Activated CD8-positive, alpha-beta memory T cell treated with anti-CD3 and anti-CD28 coated beads, Interleukin-2, amount 50 U/mL, for 24 hours (primary cell): Measurements from ENCODE around the gene SIM2.

Experiments
- DNase-seq: peaks from one replicate; pipeline ENCODE4 v3.0.0-alpha.2; 2020; ENCODE audit errors: extremely low read depth

Gene SIM2

GRCh38 chr21:36700295-36700970 is 1.5 kb downstream of the SIM2 start:
- DNase-seq, result no peak

DNA sequence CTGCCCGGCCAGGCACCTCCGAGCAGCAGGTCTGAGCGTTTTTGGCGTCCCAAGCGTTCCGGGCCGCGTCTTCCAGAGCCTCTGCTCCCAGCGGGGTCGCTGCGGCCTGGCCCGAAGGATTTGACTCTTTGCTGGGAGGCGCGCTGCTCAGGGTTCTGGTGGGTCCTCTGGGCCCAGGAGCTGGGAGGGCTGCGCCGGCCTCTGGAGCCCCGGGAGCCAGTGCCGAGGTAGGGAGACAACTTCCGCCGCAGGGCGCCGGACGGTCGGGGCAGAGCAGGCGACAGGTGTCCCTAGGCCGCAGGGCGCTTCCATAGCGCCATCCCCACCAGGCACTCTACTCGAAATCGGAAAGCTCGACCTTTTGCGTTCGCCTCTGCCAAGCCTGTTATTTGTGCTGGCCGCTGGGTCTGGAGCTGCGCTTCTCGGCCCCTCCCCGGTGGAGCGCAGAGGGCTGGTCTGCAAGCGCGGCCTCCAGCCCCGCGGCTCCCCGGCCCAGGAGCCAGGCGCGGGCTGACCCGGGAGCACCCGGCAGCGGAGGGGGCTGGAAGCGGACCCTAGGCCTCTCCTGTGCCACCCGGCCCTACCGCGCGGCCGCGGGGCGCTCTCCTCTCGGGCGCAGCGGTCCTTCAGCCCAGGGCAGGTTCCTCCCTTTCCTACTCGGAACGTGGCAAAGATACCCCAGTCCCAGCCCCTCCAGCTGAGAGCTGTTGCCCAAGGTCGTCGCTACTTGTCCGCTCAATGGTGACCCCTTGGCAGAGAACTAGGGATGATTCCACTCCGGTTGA is 2.2 kb downstream of the SIM2 start:
- DNase-seq, result no peak

- DNase-seq, result no peak
Observed at GRCh38 chr21:36701756-36702621, 3.1 kb downstream of the SIM2 start.

- DNase-seq, result no peak
Observed at GRCh38 chr21:36702622-36702968, 3.7 kb downstream of the SIM2 start.

DNA sequence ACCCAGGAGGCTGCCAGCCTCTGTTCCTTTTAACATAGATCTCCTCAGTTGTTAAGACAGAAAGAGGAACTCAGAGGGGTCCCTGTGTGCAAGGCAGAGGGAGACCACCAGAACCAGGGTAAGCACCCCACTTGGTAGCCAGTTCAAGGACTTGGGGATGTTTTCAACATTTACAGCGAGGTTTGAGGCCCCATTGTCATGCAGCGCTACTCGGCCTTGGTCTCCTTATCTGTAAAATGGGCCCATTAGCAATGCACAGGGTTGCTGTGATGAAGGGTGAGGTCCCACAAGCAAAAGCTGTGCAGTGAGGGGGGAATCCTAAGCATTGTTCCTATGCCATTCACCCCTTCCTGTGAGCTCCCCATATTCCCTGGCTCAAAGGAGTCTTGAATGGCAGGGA is 4.2 kb downstream of the SIM2 start:
- DNase-seq, result no peak

DNA sequence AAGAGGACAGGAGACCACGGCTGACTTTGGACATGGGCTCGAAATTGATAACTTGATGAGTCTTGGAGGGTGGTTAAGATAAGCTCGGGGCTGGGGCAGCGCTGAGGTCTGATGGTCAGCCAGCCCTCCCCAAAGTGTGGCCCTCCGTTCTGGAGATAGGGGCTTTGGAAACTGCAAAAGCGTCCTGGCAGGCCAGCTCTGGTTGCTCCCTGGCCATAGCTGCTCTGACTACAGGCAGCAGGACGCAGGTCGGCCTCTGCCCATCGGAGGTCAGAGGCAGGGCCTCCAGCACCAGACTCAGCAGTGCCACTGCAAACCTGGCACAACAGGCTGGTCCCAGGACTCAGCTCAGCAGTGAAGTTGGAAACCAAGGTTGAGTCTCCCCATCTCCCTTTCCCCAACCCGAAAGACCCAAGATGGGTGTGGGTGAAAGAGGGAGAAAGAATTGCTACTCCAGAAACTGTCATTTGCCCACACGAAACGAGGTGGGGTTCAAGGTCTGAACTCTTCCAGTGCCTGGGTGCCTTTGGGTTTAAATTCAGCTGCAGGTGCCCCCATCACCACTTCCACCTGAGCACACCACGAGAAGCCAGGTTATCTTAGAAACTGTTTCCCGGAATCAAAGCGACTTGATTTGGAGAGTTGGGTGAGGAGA is 4.8 kb downstream of the SIM2 start:
- no peak for DNase-seq

DNA sequence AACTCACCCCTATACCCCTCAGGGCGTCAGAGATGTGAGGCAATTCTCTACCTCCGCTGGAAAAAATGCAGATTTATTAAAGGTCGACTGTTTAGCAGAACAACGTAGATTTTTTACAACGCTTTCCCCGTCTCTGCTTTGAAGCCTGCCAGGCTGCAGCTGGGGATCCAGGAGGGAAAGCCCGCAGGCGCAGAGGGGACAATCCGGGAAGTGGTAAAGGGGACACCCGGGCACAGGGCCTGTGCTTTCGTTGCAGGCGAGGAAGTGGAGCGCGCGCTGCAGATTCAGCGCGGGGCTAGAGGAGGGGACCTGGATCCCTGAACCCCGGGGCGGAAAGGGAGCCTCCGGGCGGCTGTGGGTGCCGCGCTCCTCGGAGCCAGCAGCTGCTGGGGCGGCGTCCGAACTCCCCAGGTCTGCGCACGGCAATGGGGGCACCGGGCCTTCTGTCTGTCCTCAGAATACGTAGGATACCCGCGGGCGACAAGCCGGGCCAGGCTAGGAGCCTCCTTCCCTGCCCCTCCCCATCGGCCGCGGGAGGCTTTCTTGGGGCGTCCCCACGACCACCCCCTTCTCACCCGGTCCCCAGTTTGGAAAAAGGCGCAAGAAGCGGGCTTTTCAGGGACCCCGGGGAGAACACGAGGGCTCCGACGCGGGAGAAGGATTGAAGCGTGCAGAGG is 5.5 kb downstream of the SIM2 start:
- DNase-seq, result no peak

- no peak for DNase-seq
Observed at GRCh38 chr21:36704958-36705678, 6.2 kb downstream of the SIM2 start.

- no peak for DNase-seq
Observed at GRCh38 chr21:36705679-36706481, 7.0 kb downstream of the SIM2 start.

- no peak for DNase-seq
Observed at GRCh38 chr21:36706482-36706852, 7.6 kb downstream of the SIM2 start.

- no peak for DNase-seq
Observed at GRCh38 chr21:36706951-36707762, 8.2 kb downstream of the SIM2 start.

DNA sequence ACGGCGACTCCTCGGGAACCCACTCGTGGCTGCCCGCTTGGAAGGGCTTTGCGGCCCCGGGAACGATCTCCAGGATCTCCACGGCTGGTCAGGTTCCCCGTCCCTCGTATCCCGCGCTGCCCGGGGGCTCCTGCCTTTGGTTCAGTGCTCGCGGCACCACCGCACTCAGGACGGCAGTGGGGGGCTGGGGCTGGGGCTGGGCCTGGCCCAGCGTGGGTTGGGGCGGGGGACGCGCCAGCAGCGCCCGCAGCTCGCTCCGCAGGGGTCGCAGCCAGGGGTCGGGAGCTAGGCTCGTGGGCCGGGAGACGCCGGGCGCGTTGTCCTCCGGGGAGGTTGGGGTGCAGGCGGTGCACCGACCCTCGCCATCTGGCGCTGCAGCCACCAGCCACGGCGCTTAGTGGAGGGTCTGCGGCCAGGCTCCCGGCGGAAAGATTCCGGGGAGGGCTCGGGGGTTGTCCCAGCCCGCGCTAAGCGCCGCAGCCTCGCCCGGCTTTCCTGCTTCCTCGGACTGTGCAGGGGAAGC is 8.9 kb downstream of the SIM2 start:
- DNase-seq, result no peak

DNA sequence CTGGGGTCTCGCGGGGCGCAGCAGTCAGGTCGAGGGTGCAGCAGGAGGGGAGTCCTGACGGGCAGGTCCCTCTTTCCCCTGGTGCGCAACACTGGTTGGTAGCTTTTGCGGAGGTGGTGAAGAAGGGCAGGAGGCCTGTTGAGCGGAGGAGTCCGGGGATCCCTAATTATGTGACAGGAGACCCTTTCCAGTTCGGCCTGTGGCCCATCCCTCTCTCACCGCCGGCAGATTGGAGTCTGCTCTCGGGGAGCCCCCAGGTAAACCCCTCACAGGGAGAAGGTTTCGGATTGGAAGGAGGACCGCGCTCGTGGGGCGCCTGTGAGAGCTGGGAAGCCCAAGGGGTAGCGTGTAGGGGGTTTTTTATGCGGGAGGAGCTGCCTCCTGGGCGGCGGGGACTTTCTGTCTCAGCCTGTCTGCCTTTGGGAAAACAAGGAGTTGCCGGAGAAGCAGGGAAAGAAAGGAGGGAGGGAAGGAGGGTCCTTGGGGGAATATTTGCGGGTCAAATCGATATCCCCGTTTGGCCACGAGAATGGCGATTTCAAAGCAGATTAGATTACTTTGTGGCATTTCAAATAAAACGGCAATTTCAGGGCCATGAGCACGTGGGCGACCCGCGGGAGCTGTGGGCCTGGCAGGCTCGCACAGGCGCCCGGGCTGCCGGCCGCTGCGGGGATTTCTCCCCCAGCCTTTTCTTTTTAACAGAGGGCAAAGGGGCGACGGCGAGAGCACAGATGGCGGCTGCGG is 9.5 kb downstream of the SIM2 start:
- DNase-seq, result no peak

- no peak for DNase-seq
Observed at GRCh38 chr21:36709030-36709867, 10.3 kb downstream of the SIM2 start.

GRCh38 chr21:36709868-36710728 is 11.2 kb downstream of the SIM2 start:
- DNase-seq, result no peak

DNA sequence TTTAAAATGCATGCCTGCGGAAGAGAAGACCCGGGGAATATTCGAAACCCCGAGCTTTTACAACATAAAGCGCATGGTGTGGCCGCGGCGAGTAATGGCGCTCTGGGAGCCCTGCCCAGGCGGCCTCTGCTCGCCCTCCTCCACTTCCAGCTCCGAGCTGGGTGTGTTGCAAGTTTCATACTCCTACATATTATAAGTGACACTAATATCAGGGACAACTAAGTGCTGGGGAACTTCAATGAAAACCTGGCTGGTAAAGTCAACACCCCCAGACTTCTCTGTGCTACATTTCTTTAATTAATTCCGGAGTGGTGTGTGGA is 11.8 kb downstream of the SIM2 start:
- DNase-seq, result no peak

DNA sequence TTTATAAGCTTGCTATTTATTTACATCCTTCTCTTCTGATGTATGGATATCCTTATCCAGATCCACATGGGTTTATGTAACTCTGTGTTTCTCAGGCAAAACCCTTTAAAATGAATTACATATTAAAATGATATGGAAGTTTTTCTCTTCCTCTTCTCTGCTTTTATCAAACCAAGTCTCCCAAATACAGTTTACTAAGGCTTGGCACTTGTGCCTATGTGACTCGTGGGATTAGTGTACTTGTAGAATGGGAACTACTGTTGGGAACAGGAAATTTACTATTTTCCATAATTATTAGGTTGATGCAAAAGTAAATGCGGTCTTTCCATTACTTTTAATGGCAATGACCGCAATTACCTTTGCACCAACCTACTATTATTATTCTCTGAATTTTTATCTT is 14.8 kb downstream of the SIM2 start:
- DNase-seq, result no peak
